ENCODE data around the gene SEC14L2. TPM values are rescaled to one million over a fixed set of nuclear protein-coding genes. Genes with fewer than 3 reads are reported as not detected.

Gene SEC14L2
- total RNA-seq, 1 donor from 2014 or later, result 14.5 TPM

DNA sequence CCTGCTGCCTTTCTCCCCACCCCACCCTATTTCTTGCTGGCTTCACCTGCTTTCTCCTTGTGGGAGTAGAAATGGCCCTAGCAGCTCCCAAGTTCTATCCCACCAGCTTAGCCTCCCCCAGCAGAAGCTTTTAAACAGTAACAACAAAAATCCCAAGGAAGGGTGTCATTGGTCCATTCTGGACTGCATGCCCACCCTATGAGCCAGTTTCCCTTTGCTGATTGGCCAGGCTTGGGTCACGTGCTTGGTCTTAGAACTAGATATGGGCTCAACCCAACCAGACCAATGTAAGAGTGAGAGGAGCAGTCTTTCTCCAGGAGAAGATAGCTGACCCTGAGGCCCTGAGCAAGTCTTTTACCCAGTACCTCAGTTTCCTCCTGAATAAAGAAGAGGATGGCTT, 31.1 kb downstream of the SEC14L2 start:
- no peak for FAIRE-seq
- H3K4me3 Mint-ChIP-seq (ENCODE audit: unreplicated experiment), result no peak overlapping the region
- no peak overlapping the region for H3K4me2 ChIP-seq (ENCODE audit: low read length)

DNA sequence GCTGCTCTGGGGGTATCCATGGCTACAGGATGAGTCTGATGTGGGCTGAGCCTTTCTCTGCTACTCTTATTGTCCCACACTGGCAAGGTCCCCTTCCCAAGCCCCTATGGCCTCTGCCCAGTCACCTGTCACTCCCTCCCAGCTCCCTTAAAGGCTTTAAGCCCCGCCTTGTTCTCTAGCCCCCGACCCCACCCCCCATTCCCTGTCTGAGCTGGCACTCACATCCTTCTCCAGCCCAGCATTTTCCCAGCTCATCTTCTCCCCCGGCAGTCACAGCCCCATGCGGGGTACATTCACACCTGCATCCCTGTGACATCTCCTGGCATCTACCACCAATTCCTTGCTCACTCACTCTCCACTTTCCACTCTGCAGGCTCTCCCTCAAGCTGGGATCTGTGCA, 33.1 kb downstream of the SEC14L2 start:
- Histone ChIP-seq H3K27me3 (ENCODE audit: insufficient read depth, low read length) (no peaks in the 10 kb centered on the region), H3K4me1 (ENCODE audit: insufficient read depth, low read length) (peaks cover 17% of the 10 kb centered on the region), H3K27ac (ENCODE audit: low read depth, low read length) (no peak overlapping the region), H3K4me2 (ENCODE audit: low read length) (no peak overlapping the region), H3K4me3 (ENCODE audit: insufficient read depth, low read depth, low read length) (no peak overlapping the region), H3K36me3 (ENCODE audit: insufficient read depth, low read length) (no peaks in the 10 kb centered on the region), H3K9me3 (ENCODE audit: insufficient read depth, low read depth, low read length) (no peaks in the 10 kb centered on the region), H4K20me1 (ENCODE audit: insufficient read depth, low read length) (no peaks in the 10 kb centered on the region), H3K79me2 (ENCODE audit: insufficient read depth, low read length) (no peaks in the 10 kb centered on the region), H2AFZ (ENCODE audit: low read depth, low read length) (no peak overlapping the region), H3K9ac (ENCODE audit: low read length) (no peak overlapping the region)
- Mint-ChIP-seq H3K36me3 (ENCODE audit: low read depth, unreplicated experiment) (peaks cover 5% of the 10 kb centered on the region), H3K9me3 (ENCODE audit: unreplicated experiment) (no peaks in the 10 kb centered on the region), H3K27me3 (ENCODE audit: low read depth, unreplicated experiment) (no peaks in the 10 kb centered on the region), H3K4me1 (ENCODE audit: low read depth, unreplicated experiment) (no peaks in the 10 kb centered on the region), H3K27ac (ENCODE audit: unreplicated experiment) (no peak overlapping the region), H3K4me3 (ENCODE audit: unreplicated experiment) (no peak overlapping the region)
- DNase-seq (ENCODE audit: low read depth) (no peak), FAIRE-seq (no peak)
- TF ChIP-seq EZH2 (IDR thresholded peaks at IDR 0.05; ENCODE audit: insufficient read depth, low read length), result no peak

More for the DNA sequence above, 31.1 kb downstream of the SEC14L2 start:
- Histone ChIP-seq H2AFZ (ENCODE audit: low read depth, low read length) (no peak overlapping the region), H3K27ac (ENCODE audit: low read depth, low read length) (no peak overlapping the region), H3K9ac (ENCODE audit: low read length) (no peak overlapping the region), H3K4me3 (ENCODE audit: insufficient read depth, low read depth, low read length) (no peak overlapping the region), H3K79me2 (ENCODE audit: insufficient read depth, low read length) (no peaks in the 10 kb centered on the region), H4K20me1 (ENCODE audit: insufficient read depth, low read length) (no peaks in the 10 kb centered on the region), H3K4me1 (ENCODE audit: insufficient read depth, low read length) (peaks cover 35% of the 10 kb centered on the region), H3K9me3 (ENCODE audit: insufficient read depth, low read depth, low read length) (no peaks in the 10 kb centered on the region), H3K27me3 (ENCODE audit: insufficient read depth, low read length) (no peaks in the 10 kb centered on the region), H3K36me3 (ENCODE audit: insufficient read depth, low read length) (no peaks in the 10 kb centered on the region)
- DNase-seq (ENCODE audit: low read depth), result no peak
- TF ChIP-seq EZH2 (IDR thresholded peaks at IDR 0.05; ENCODE audit: insufficient read depth, low read length), result no peak
- TF ChIP-seq, protein P1, sequence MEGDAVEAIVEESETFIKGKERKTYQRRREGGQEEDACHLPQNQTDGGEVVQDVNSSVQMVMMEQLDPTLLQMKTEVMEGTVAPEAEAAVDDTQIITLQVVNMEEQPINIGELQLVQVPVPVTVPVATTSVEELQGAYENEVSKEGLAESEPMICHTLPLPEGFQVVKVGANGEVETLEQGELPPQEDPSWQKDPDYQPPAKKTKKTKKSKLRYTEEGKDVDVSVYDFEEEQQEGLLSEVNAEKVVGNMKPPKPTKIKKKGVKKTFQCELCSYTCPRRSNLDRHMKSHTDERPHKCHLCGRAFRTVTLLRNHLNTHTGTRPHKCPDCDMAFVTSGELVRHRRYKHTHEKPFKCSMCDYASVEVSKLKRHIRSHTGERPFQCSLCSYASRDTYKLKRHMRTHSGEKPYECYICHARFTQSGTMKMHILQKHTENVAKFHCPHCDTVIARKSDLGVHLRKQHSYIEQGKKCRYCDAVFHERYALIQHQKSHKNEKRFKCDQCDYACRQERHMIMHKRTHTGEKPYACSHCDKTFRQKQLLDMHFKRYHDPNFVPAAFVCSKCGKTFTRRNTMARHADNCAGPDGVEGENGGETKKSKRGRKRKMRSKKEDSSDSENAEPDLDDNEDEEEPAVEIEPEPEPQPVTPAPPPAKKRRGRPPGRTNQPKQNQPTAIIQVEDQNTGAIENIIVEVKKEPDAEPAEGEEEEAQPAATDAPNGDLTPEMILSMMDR (IDR thresholded peaks at IDR 0.05; ENCODE audit: insufficient read depth, low read depth, low read length), result no peak
- Mint-ChIP-seq H3K9me3 (ENCODE audit: unreplicated experiment) (no peaks in the 10 kb centered on the region), H3K27ac (ENCODE audit: unreplicated experiment) (no peak overlapping the region), H3K36me3 (ENCODE audit: low read depth, unreplicated experiment) (peaks cover 5% of the 10 kb centered on the region), H3K27me3 (ENCODE audit: low read depth, unreplicated experiment) (no peaks in the 10 kb centered on the region), H3K4me1 (ENCODE audit: low read depth, unreplicated experiment) (peaks cover 2% of the 10 kb centered on the region)

DNA sequence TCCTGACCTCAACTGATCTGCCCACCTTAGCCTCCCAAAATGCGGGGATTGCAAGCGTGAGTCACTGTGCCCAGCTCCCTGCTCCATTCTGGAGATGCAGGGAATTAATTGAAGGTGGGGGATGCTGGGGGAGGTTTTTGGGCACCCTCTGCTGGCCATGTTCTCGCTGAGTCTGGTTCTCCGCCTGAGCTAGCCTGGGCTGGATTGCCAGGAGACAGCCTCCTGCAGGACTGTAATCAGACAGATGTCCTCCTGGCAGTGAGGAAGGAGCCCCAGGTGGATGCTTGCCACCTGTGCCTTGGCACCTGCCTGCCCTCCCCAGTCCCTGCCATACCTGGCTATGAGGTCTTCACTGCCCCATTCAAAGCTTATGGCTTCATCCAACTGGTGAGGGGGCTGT, 34.1 kb downstream of the SEC14L2 start:
- Histone ChIP-seq H3K4me1 (ENCODE audit: insufficient read depth, low read length) (peaks cover 12% of the 10 kb centered on the region), H3K36me3 (ENCODE audit: insufficient read depth, low read length) (no peaks in the 10 kb centered on the region), H3K79me2 (ENCODE audit: insufficient read depth, low read length) (no peaks in the 10 kb centered on the region), H3K27ac (ENCODE audit: low read depth, low read length) (no peak overlapping the region), H2AFZ (ENCODE audit: low read depth, low read length) (no peak overlapping the region), H3K27me3 (ENCODE audit: insufficient read depth, low read length) (no peaks in the 10 kb centered on the region), H3K9ac (ENCODE audit: low read length) (no peak overlapping the region), H3K4me3 (ENCODE audit: insufficient read depth, low read depth, low read length) (no peak overlapping the region), H3K9me3 (ENCODE audit: insufficient read depth, low read depth, low read length) (no peaks in the 10 kb centered on the region), H3K4me2 (ENCODE audit: low read length) (no peak overlapping the region), H4K20me1 (ENCODE audit: insufficient read depth, low read length) (no peaks in the 10 kb centered on the region)
- Mint-ChIP-seq H3K36me3 (ENCODE audit: low read depth, unreplicated experiment) (peaks cover 5% of the 10 kb centered on the region), H3K27me3 (ENCODE audit: low read depth, unreplicated experiment) (no peaks in the 10 kb centered on the region), H3K4me3 (ENCODE audit: unreplicated experiment) (no peak overlapping the region), H3K9me3 (ENCODE audit: unreplicated experiment) (no peaks in the 10 kb centered on the region), H3K4me1 (ENCODE audit: low read depth, unreplicated experiment) (no peaks in the 10 kb centered on the region), H3K27ac (ENCODE audit: unreplicated experiment) (no peak overlapping the region)
- FAIRE-seq, result no peak
- DNase-seq (ENCODE audit: low read depth), result no peak
- no peak for TF ChIP-seq EZH2 (IDR thresholded peaks at IDR 0.05; ENCODE audit: insufficient read depth, low read length)

Measured in astrocyte (in vitro differentiated cells and primary cell).